HEK293 (cell line): Measurements from ENCODE around the gene SDC1.
A peak's percentile ranks its signal among the peaks of the same experiment; 100 is the strongest.

Experiments used
- CTCF ChIA-PET: fragments of 350-600 bp; formaldehyde crosslinking; extraction: SDS; loops from one replicate; lab custom pipeline; 2021; ENCODE audit warnings: antibody characterized with exemption; lab: Yijun Ruan, JAX
- POLR2A ChIA-PET: fragments of 300-600 bp; formaldehyde crosslinking; extraction: SDS; loops from one replicate; lab custom pipeline; 2020; ENCODE audit warnings: antibody characterized with exemption, inconsistent platforms; lab: Yijun Ruan, JAX
- H3K27ac ChIP-seq: fragments of 200-500 bp; sonication (Bioruptor generic); 2 replicates; pipeline ENCODE4 v1.5.1; 2014; ENCODE audit warnings: low read depth, low read length, control low read depth, inconsistent platforms; ENCODE audit errors: extremely low read depth
- H3K36me3 ChIP-seq, 2 experiments: fragments of 200-500 bp in 1 of 2; sonication (Bioruptor generic) in 1 of 2; 1 replicate in 1 of 2; 2 replicates in 1 of 2; pipeline ENCODE4 v1.5.1; 2014 to 2017; ENCODE audit warnings: inconsistent platforms in 2 of 2, low read length in 2 of 2; ENCODE audit not compliant: control insufficient read depth in 2 of 2, insufficient read depth in 1 of 2
- H3K4me1 ChIP-seq: fragments of 200-500 bp; sonication (Bioruptor generic); 2 replicates; pipeline ENCODE4 v1.5.1; 2014; ENCODE audit warnings: mild to moderate bottlenecking, low read length, inconsistent platforms; ENCODE audit not compliant: control insufficient read depth, insufficient read depth
- H3K4me3 ChIP-seq: 2 replicates; pipeline ENCODE4 v1.5.1; 2011; ENCODE audit warnings: low read depth, mild to moderate bottlenecking, control low read depth, low read length, moderate library complexity
- H3K9me3 ChIP-seq: fragments of 200-500 bp; sonication (Bioruptor generic); 2 replicates; pipeline ENCODE4 v1.5.1; 2014; ENCODE audit warnings: low read depth, low read length, inconsistent platforms; ENCODE audit not compliant: control insufficient read depth, insufficient read depth
- AEBP2 ChIP-seq: fragments of 450-650 bp; formaldehyde crosslinking; IDR thresholded peaks from 2 replicates; pipeline ENCODE4 v1.5.1; 2016; ENCODE audit warnings: missing biosample characterization, missing genetic modification characterization, borderline replicate concordance
- GFI1B ChIP-seq: fragments of 450-650 bp; formaldehyde crosslinking; IDR thresholded peaks from 2 replicates; pipeline ENCODE4 v1.5.1; 2016; ENCODE audit warnings: missing biosample characterization, missing genetic modification characterization
- PRDM6 ChIP-seq: fragments of 450-650 bp; formaldehyde crosslinking; IDR thresholded peaks from 2 replicates; pipeline ENCODE4 v1.5.1; 2017; ENCODE audit warnings: missing biosample characterization, missing genetic modification characterization
- SCRT1 ChIP-seq: fragments of 450-650 bp; formaldehyde crosslinking; IDR thresholded peaks from 2 replicates; pipeline ENCODE4 v1.5.1; 2016; ENCODE audit warnings: missing biosample characterization, missing genetic modification characterization, borderline replicate concordance
- SCRT2 ChIP-seq: fragments of 450-650 bp; formaldehyde crosslinking; IDR thresholded peaks from 2 replicates; pipeline ENCODE4 v1.5.1; 2016; ENCODE audit warnings: missing biosample characterization, missing genetic modification characterization
- ZBTB7A ChIP-seq: fragments of 450-650 bp; formaldehyde crosslinking; IDR thresholded peaks from 2 replicates; pipeline ENCODE4 v1.5.1; 2016; ENCODE audit warnings: low read depth, missing biosample characterization, missing genetic modification characterization
- ZNF138 ChIP-seq: fragments of 450-650 bp; formaldehyde crosslinking; IDR thresholded peaks from 2 replicates; pipeline ENCODE4 v1.5.1; 2016; ENCODE audit warnings: missing biosample characterization, missing genetic modification characterization, borderline replicate concordance
- ZNF175 ChIP-seq: fragments of 450-650 bp; formaldehyde crosslinking; IDR thresholded peaks from 2 replicates; pipeline ENCODE4 v1.5.1; 2016; ENCODE audit warnings: missing biosample characterization, missing genetic modification characterization
- ZNF24 ChIP-seq: fragments of 450-650 bp; formaldehyde crosslinking; IDR thresholded peaks from 2 replicates; pipeline ENCODE4 v1.5.1; 2016; ENCODE audit warnings: missing biosample characterization, missing genetic modification characterization
- ZNF335 ChIP-seq: fragments of 450-650 bp; formaldehyde crosslinking; conservative IDR thresholded peaks from 2 replicates; pipeline ENCODE4 v1.5.1; 2016; ENCODE audit warnings: missing biosample characterization, missing genetic modification characterization
- ZNF394 ChIP-seq: fragments of 450-650 bp; formaldehyde crosslinking; IDR thresholded peaks from 2 replicates; pipeline ENCODE4 v1.5.1; 2016; ENCODE audit warnings: missing biosample characterization, missing genetic modification characterization, mild to moderate bottlenecking, moderate library complexity, borderline replicate concordance
- ZNF518A ChIP-seq: fragments of 450-650 bp; formaldehyde crosslinking; conservative IDR thresholded peaks from 2 replicates; pipeline ENCODE4 v1.5.1; 2016; ENCODE audit warnings: low read depth, missing biosample characterization, missing genetic modification characterization
- ZNF529 ChIP-seq: fragments of 450-650 bp; formaldehyde crosslinking; IDR thresholded peaks from 2 replicates; pipeline ENCODE4 v1.5.1; 2017; ENCODE audit warnings: missing genetic modification characterization, missing biosample characterization; ENCODE audit not compliant: insufficient replicate concordance
- ZNF549 ChIP-seq: fragments of 450-650 bp; IDR thresholded peaks from 2 replicates; pipeline ENCODE4 v1.5.1; 2018; ENCODE audit warnings: missing biosample characterization, missing genetic modification characterization, mild to moderate bottlenecking, inconsistent platforms, moderate library complexity
- ZNF660 ChIP-seq: fragments of 450-650 bp; IDR thresholded peaks from 2 replicates; pipeline ENCODE4 v1.5.1; 2018; ENCODE audit warnings: missing biosample characterization, mild to moderate bottlenecking, missing genetic modification characterization
- ZNF677 ChIP-seq: fragments of 450-650 bp; IDR thresholded peaks from 2 replicates; pipeline ENCODE4 v1.5.0; 2018; ENCODE audit warnings: missing biosample characterization, mild to moderate bottlenecking, missing genetic modification characterization, moderate library complexity
- TF ChIP-seq, protein P1 (sequence below): fragments of 450-650 bp; formaldehyde crosslinking; IDR thresholded peaks from 2 replicates; pipeline ENCODE4 v1.5.1; 2017; ENCODE audit warnings: missing biosample characterization, missing genetic modification characterization
- TF ChIP-seq, protein P2 (sequence below): fragments of 450-650 bp; formaldehyde crosslinking; IDR thresholded peaks from 2 replicates; pipeline ENCODE4 v1.5.1; 2016; ENCODE audit warnings: missing biosample characterization, missing genetic modification characterization

Gene SDC1

DNA sequence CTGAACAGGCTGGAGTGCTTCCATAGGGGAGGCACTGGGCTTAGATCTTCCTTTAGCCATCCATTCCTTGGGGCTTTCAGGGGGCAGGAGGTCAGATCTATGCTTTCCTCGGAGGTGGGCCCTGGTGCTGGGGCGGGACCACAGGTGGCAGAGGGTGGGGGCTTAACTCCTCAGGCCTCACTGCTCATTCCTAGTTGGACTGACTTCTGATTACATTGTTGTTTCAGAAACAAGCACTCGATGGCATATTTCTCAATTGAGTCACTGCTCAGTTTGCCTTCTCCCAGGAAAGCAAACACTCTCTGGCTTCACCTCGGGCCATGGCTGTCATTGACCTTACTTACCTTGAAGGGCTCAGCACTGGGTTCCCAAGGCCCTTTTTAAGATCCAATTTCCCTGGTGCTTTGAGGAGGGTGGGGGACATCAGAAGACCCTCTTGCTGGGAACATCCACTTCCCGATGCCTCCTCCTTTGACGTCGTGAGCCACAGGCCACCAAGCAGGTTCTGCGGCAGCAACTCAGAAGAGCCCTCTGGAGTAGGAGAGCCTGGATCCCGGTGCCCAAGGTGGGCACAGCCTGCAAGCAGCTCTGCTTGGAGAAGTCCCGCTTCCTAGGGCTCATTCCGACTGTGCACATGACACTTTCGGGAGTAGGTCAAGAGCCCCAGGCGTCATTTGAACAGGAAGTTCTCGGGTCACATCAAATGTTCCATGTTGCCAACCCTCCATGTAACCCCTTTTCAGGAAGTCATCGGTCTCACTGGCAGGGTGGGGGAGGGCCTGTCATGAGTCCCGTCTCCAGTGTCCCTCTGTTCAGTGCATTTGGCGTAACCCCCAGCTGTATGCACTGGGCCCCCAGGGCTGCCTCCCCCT, 40.6 kb downstream of the SDC1 start:
- Histone ChIP-seq H3K36me3 (no peaks in the 10 kb centered on the region), H3K4me1 (peaks cover 5% of the 10 kb centered on the region; the same call in 1 of the 2 replicates), H3K4me3 (no peak overlapping the region), H3K27ac (no peak overlapping the region), H3K9me3 (no peaks in the 10 kb centered on the region)
- POLR2A ChIA-PET, result interaction anchor here (1.1 kb wide), 1 partner anchor 36 kb away, joined by 3 read pairs; no protein-coding TSS in a partner anchor
- CTCF ChIA-PET, result interaction anchor here (0.6 kb wide), 1 partner anchor 1748 kb away, joined by 3 read pairs; no protein-coding TSS in a partner anchor
- TF ChIP-seq ZNF549 (tag by site-specific recombination) (no peak), ZBTB7A (tag by site-specific recombination) (no peak), ZNF24 (no peak)
- TF ChIP-seq, all 188 proteins: peak for 0

DNA sequence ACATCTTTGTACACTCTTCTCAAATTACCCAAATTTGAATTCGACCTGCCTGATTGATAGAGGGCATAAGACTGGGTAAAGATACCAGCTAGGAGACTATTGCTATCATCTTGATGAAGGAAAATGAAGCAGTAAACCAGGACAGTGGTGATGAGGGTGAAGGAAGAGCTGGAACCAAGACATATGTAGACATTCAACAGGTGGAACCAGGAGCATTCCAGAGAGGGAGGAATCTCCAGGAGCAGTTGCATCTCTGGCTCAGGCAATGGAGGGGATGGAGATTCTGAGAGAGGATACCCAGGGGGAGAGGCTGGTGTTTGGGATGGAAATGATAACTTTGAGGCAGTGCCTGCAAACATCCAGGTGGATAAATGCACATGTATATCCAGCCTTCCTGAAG, 41.6 kb downstream of the SDC1 start:
- no peak overlapping the region for H3K4me3 ChIP-seq
- POLR2A ChIA-PET, result no interaction called here
- H3K27ac ChIP-seq, result no peak overlapping the region
- no peaks in the 10 kb centered on the region; the same call in 1 of the 2 replicates for H3K4me1 ChIP-seq
- H3K36me3 ChIP-seq, result no peaks in the 10 kb centered on the region
- no peak for TF ChIP-seq ZNF138
- no peak for TF ChIP-seq ZNF518A (tag by site-specific recombination)
- TF ChIP-seq ZNF335 (tag by site-specific recombination), result no peak
- TF ChIP-seq AEBP2 (tag by site-specific recombination), result no peak
- TF ChIP-seq, protein P1, sequence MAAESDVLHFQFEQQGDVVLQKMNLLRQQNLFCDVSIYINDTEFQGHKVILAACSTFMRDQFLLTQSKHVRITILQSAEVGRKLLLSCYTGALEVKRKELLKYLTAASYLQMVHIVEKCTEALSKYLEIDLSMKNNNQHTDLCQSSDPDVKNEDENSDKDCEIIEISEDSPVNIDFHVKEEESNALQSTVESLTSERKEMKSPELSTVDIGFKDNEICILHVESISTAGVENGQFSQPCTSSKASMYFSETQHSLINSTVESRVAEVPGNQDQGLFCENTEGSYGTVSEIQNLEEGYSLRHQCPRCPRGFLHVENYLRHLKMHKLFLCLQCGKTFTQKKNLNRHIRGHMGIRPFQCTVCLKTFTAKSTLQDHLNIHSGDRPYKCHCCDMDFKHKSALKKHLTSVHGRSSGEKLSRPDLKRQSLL (tag by site-specific recombination), result no peak
- no peak for TF ChIP-seq PRDM6 (tag by site-specific recombination)
- no peak for TF ChIP-seq ZNF394 (tag by site-specific recombination)
- TF ChIP-seq SCRT1, result peak; percentile 82
- TF ChIP-seq ZNF529 (tag by site-specific recombination), result no peak
- TF ChIP-seq, protein P2, sequence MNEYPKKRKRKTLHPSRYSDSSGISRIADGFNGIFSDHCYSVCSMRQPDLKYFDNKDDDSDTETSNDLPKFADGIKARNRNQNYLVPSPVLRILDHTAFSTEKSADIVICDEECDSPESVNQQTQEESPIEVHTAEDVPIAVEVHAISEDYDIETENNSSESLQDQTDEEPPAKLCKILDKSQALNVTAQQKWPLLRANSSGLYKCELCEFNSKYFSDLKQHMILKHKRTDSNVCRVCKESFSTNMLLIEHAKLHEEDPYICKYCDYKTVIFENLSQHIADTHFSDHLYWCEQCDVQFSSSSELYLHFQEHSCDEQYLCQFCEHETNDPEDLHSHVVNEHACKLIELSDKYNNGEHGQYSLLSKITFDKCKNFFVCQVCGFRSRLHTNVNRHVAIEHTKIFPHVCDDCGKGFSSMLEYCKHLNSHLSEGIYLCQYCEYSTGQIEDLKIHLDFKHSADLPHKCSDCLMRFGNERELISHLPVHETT (tag by site-specific recombination), result no peak
- no peak for TF ChIP-seq ZNF660 (tag by site-specific recombination)
- TF ChIP-seq SCRT2 (tag by site-specific recombination), result peak; percentile 96
- no peak for TF ChIP-seq ZNF175 (tag by site-specific recombination)
- no peak for TF ChIP-seq GFI1B (tag by site-specific recombination)
- TF ChIP-seq ZNF677, result no peak
- CTCF ChIA-PET, result interaction anchor here (0.7 kb wide), 1 partner anchor 207 kb away, joined by 4 read pairs; no protein-coding TSS in a partner anchor
- no peaks in the 10 kb centered on the region for H3K9me3 ChIP-seq
